Uterus (tissue), 2 donors: ENCODE data around the gene RBP4.

Source experiments
- POLR2A ChIP-seq, 2 donors: fragments of 450-650 bp; IDR thresholded peaks; one replicate each; pipeline ENCODE4 v1.6.1; 2016; ENCODE audit warnings: antibody characterized with exemption in 2 of 2, mild to moderate bottlenecking in 1 of 2, moderate library complexity in 1 of 2
- TF ChIP-seq, protein P1 (sequence below), 4 experiments: fragments of 200-600 bp in 2 of 4; fragments of 450-650 bp in 2 of 4; sonication (generic) in 2 of 4; IDR thresholded peaks; one replicate each; pipeline ENCODE4 v1.5.1; 2016 to 2019; ENCODE audit warnings: antibody characterized with exemption in 4 of 4, mild to moderate bottlenecking in 2 of 4, moderate library complexity in 1 of 4

DNA sequence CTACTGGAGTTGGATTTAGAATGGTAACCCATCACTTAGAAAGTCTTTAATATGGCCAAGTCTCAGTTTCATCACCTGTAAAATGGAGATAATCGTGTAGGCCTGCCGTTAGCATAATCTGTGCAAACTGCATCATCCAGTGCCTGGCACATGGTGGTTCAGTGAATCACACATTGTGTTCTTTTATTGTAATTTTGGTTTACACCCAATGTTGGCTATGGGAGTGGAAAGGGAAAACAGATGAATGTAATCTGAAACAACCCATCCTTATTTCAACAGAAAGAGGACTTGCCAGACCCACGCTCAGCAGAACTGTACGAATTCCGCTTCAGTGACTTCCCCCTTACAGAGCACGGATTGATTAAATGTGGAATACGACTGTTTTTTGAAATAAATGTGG is 38.8 kb upstream of the RBP4 start:
- TF ChIP-seq, protein P1, sequence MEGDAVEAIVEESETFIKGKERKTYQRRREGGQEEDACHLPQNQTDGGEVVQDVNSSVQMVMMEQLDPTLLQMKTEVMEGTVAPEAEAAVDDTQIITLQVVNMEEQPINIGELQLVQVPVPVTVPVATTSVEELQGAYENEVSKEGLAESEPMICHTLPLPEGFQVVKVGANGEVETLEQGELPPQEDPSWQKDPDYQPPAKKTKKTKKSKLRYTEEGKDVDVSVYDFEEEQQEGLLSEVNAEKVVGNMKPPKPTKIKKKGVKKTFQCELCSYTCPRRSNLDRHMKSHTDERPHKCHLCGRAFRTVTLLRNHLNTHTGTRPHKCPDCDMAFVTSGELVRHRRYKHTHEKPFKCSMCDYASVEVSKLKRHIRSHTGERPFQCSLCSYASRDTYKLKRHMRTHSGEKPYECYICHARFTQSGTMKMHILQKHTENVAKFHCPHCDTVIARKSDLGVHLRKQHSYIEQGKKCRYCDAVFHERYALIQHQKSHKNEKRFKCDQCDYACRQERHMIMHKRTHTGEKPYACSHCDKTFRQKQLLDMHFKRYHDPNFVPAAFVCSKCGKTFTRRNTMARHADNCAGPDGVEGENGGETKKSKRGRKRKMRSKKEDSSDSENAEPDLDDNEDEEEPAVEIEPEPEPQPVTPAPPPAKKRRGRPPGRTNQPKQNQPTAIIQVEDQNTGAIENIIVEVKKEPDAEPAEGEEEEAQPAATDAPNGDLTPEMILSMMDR (IDR thresholded peaks at IDR 0.05): no peak
- TF ChIP-seq POLR2A (IDR thresholded peaks at IDR 0.05): no peak
